Mesothelial cell of epicardium (in vitro differentiated cells): ENCODE measurements around the gene NGEF. TPM values are rescaled to one million over a fixed set of nuclear protein-coding genes. Genes with fewer than 3 reads are reported as not detected.

Source experiments
- DNase-seq, 2 experiments: peaks; one replicate each; pipeline ENCODE4 v3.0.0; 2021; ENCODE audit warnings: low spot score in 2 of 2; ENCODE audit not compliant: unreplicated experiment in 2 of 2
- H3K27ac Mint-ChIP-seq: 2 replicates; pipeline ENCODE4 v1.8.0; 2021; ENCODE audit warnings: mixed read lengths
- H3K27me3 Mint-ChIP-seq: 2 replicates; pipeline ENCODE4 v1.8.0; 2021; ENCODE audit warnings: low read depth, mixed read lengths
- H3K36me3 Mint-ChIP-seq: 2 replicates; pipeline ENCODE4 v1.8.0; 2021; ENCODE audit warnings: mixed read lengths
- H3K4me1 Mint-ChIP-seq: 2 replicates; pipeline ENCODE4 v1.8.0; 2021; ENCODE audit warnings: mixed read lengths
- H3K4me3 Mint-ChIP-seq: 2 replicates; pipeline ENCODE4 v1.8.0; 2021; ENCODE audit warnings: mild to moderate bottlenecking, moderate library complexity, mixed read lengths
- H3K9me3 Mint-ChIP-seq: 2 replicates; pipeline ENCODE4 v1.8.0; 2021; ENCODE audit warnings: mixed read lengths
- CTCF ChIP-seq: fragments of 200-600 bp; sonication (generic); IDR thresholded peaks from one replicate; pipeline ENCODE4 v1.5.0; 2021; ENCODE audit warnings: antibody characterized with exemption; ENCODE audit not compliant: unreplicated experiment
- total RNA-seq: library from RNA; stranded (reverse); gene quantifications from 3 replicates; pipeline ENCODE4 v1.2.1, GENCODE V29; 2021

Gene NGEF
- total RNA-seq, 1 donor from 2014 or later = 0.51 TPM

DNA sequence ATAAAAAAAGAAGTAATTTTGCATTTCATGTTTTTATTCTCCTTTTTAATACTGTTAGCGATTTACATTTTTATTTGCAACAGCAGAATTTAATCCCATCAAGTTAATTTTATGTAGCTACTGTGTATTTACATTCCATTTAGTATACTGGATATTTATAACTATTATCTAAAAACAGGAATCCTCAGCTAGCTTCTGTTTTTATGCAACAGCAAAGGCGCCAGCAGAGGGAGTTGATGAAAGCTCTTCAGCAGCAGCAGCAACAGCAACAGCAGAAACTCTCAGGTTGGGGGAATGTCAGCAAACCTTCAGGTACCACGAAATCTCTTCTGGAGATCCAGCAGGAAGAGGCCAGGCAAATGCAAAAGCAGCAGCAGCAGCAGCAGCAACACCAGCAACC is 169.2 kb downstream of the NGEF start:
- peaks cover 2% of the 10 kb centered on the region for H3K4me1 Mint-ChIP-seq
- DNase-seq = no peak
- no peaks in the 10 kb centered on the region for H3K27me3 Mint-ChIP-seq
- H3K27ac Mint-ChIP-seq = no peak overlapping the region
- peaks cover 36% of the 10 kb centered on the region for H3K36me3 Mint-ChIP-seq
- no peak for TF ChIP-seq CTCF
- no peaks in the 10 kb centered on the region for H3K9me3 Mint-ChIP-seq
- no peak overlapping the region for H3K4me3 Mint-ChIP-seq

DNA sequence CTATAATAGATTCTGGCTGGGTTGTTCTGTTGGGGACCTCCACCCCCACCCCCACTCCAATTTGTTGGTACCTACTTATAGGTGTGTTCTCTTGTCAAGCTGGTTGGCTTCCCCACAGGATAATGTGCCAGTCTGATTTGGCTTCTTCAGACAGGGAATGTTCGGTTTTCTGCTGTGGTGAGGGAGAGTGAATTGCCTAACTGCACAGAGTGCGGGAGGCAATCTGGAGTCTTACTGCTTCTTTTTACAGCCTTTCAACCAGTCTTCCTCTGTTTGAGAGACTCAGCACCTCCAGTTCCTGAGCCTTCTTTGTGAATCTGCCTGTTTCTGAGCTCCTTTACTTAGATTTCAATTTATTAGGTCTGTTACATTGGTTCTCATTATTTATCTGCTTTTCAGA is 170.4 kb downstream of the NGEF start:
- no peak overlapping the region for H3K27ac Mint-ChIP-seq
- no peak for DNase-seq
- TF ChIP-seq CTCF = no peak
- no peak overlapping the region for H3K4me3 Mint-ChIP-seq
- peaks cover 34% of the 10 kb centered on the region for H3K36me3 Mint-ChIP-seq
- H3K9me3 Mint-ChIP-seq = no peaks in the 10 kb centered on the region
- H3K27me3 Mint-ChIP-seq = no peaks in the 10 kb centered on the region
- H3K4me1 Mint-ChIP-seq = peaks cover 9% of the 10 kb centered on the region

DNA sequence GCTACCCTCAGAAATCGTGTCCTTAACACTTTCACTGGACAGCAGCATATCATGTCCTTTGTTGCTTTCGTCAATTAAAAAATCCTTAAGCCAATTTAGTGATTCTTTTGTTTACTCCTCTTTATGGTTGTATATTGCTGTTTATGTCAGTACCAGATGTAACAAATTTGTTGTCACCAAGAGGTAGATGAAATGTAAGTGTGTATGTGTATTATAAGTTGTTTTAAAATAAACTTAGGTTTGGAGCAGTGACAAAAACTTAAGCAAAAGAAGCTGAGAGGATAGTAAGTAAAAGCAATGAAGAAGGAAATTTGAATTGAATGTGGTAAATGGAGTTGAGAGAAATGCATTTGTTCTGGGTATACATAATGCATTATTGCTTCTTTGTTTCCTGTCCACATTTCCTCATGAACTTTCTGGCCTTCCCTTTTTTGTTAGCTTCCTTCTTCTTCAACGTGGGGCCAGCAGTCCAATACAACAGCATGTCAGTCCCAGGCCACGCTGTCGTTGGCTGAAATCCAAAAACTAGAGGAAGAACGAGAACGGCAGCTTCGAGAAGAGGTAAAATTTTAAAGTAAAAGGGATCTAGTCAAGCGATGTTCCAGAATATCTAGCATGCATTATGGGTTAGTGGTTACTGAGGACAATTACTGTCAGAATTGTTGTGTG is 173.5 kb downstream of the NGEF start:
- DNase-seq = no peak
- H3K9me3 Mint-ChIP-seq = no peaks in the 10 kb centered on the region
- TF ChIP-seq CTCF = no peak
- H3K27me3 Mint-ChIP-seq = no peaks in the 10 kb centered on the region
- peak overlapping the region; percentile 15 for H3K27ac Mint-ChIP-seq
- H3K4me3 Mint-ChIP-seq = no peak overlapping the region
- H3K36me3 Mint-ChIP-seq = peaks cover 38% of the 10 kb centered on the region
- H3K4me1 Mint-ChIP-seq = peaks cover 9% of the 10 kb centered on the region

GRCh38 chr2:232838406-232838874 is 174.6 kb downstream of the NGEF start:
- H3K4me3 Mint-ChIP-seq = no peak overlapping the region
- H3K27me3 Mint-ChIP-seq = no peaks in the 10 kb centered on the region
- H3K4me1 Mint-ChIP-seq = peaks cover 9% of the 10 kb centered on the region
- H3K9me3 Mint-ChIP-seq = no peaks in the 10 kb centered on the region
- H3K36me3 Mint-ChIP-seq = peaks cover 38% of the 10 kb centered on the region
- no peak for DNase-seq
- no peak overlapping the region for H3K27ac Mint-ChIP-seq
- TF ChIP-seq CTCF = no peak

DNA sequence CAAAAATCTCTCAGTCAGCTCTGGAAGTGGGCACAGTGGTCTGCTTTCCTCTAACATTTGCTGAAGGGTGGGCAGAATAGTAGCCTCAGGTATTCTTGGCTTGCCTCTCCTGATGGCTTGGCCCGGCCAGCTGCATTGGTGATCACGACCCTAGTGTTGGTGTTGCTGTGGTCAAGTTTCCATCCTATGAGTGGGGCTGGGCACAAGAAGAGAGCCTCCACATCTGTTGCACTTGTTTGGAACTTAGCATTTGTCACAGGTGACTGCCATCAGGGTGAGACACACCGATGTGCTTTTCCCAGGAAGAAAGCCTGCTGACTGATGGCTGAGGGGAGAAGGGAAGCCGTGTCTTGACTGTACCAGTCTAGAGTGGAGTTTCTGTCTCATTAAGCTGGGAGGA is 176.1 kb downstream of the NGEF start:
- Mint-ChIP-seq H3K4me1 (peaks cover 9% of the 10 kb centered on the region), H3K36me3 (peaks cover 40% of the 10 kb centered on the region), H3K27me3 (no peaks in the 10 kb centered on the region), H3K9me3 (no peaks in the 10 kb centered on the region), H3K4me3 (no peak overlapping the region), H3K27ac (no peak overlapping the region)
- no peak for DNase-seq
- no peak for TF ChIP-seq CTCF
